HepG2 (cell line): ENCODE data around the gene CYP4F12. TPM values are rescaled to one million over a fixed set of nuclear protein-coding genes. Genes with fewer than 3 reads are reported as not detected.

Experiments used
- CBX2 ChIP-seq, 2 experiments: fragments of 200-600 bp in 1 of 2; sonication (generic); formaldehyde crosslinking in 1 of 2; IDR thresholded peaks; 2 replicates each; pipeline versions ENCODE4 v1.7.0 to v1.8.1; 2018 to 2022; ENCODE audit warnings: low read depth in 2 of 2, low read length in 1 of 2, mild to moderate bottlenecking in 1 of 2, missing genetic modification reagents in 1 of 2
- KLF12 ChIP-seq: sonication (generic); formaldehyde crosslinking; IDR thresholded peaks from 2 replicates; pipeline ENCODE4 v1.4.0; 2020; ENCODE audit warnings: missing genetic modification reagents, borderline replicate concordance
- NFKBIZ ChIP-seq: IDR thresholded peaks from 2 replicates; pipeline ENCODE4 v1.6.1; 2018; ENCODE audit warnings: missing genetic modification reagents, missing compliant biosample characterization
- NKX3-1 ChIP-seq: sonication (generic); formaldehyde crosslinking; IDR thresholded peaks from 2 replicates; pipeline ENCODE4 v1.5.0; 2020; ENCODE audit warnings: missing genetic modification reagents
- PRDM10 ChIP-seq: sonication (generic); formaldehyde crosslinking; IDR thresholded peaks from 2 replicates; pipeline ENCODE4 v1.4.0; 2020; ENCODE audit warnings: low read depth, missing genetic modification reagents
- SIX1 ChIP-seq: sonication (generic); formaldehyde crosslinking; IDR thresholded peaks from 2 replicates; pipeline ENCODE4 v1.4.0; 2020; ENCODE audit warnings: missing genetic modification reagents, borderline replicate concordance
- TCF7 ChIP-seq: sonication (generic); IDR thresholded peaks from 2 replicates; pipeline ENCODE4 v1.6.1; 2016; ENCODE audit warnings: antibody characterized with exemption, low read depth
- ZBTB10 ChIP-seq: sonication (generic); formaldehyde crosslinking; IDR thresholded peaks from 2 replicates; pipeline ENCODE4 v1.4.0; 2020; ENCODE audit warnings: missing genetic modification reagents, borderline replicate concordance
- ZNF326 ChIP-seq: sonication (generic); formaldehyde crosslinking; IDR thresholded peaks from 2 replicates; pipeline ENCODE4 v1.4.0; 2020; ENCODE audit warnings: missing genetic modification reagents, borderline replicate concordance
- ZNF333 ChIP-seq: sonication (generic); formaldehyde crosslinking; IDR thresholded peaks from 2 replicates; pipeline ENCODE4 v1.4.0; 2020; ENCODE audit warnings: mild to moderate bottlenecking, missing genetic modification reagents, borderline replicate concordance
- ZNF343 ChIP-seq: sonication (generic); formaldehyde crosslinking; IDR thresholded peaks from 2 replicates; pipeline ENCODE4 v1.4.0; 2020; ENCODE audit warnings: mild to moderate bottlenecking, missing genetic modification reagents
- ZNF350 ChIP-seq: sonication (generic); formaldehyde crosslinking; IDR thresholded peaks from 2 replicates; pipeline ENCODE4 v1.4.0; 2020; ENCODE audit warnings: mild to moderate bottlenecking, low read depth, missing genetic modification reagents, borderline replicate concordance
- ZNF496 ChIP-seq: sonication (generic); formaldehyde crosslinking; IDR thresholded peaks from 2 replicates; pipeline ENCODE4 v1.8.1; 2023; ENCODE audit warnings: mild to moderate bottlenecking, moderate library complexity, missing genetic modification reagents; ENCODE audit not compliant: insufficient replicate concordance
- ZNF501 ChIP-seq: sonication (generic); formaldehyde crosslinking; IDR thresholded peaks from 2 replicates; pipeline ENCODE4 v1.5.1; 2020; ENCODE audit warnings: mild to moderate bottlenecking, moderate library complexity, missing genetic modification reagents
- ZNF670 ChIP-seq: sonication (generic); formaldehyde crosslinking; IDR thresholded peaks from 2 replicates; pipeline ENCODE4 v1.8.0; 2022; ENCODE audit warnings: mild to moderate bottlenecking, missing genetic modification reagents, borderline replicate concordance
- ZNF784 ChIP-seq: sonication (generic); formaldehyde crosslinking; IDR thresholded peaks from 2 replicates; pipeline ENCODE4 v1.5.1; 2020; ENCODE audit warnings: missing genetic modification reagents, mild to moderate bottlenecking, borderline replicate concordance
- polyA plus RNA-seq, 8 experiments: library from polyadenylated mRNA; depleted of rRNA in 3 of 8; stranded (reverse) in 7 of 8; unstranded in 1 of 8; fragments of >200 nt; fragmentation: Illumina TruSeq in 4 of 8; extraction: Trizol in 4 of 8; gene quantifications; 2 replicates each; pipeline versions ENCODE4 v1.2.1 to v1.2.3, GENCODE V29; 2011 to 2016; ENCODE audit warnings: low read depth in 4 of 8, missing spikeins in 1 of 8, mixed read lengths in 1 of 8; ENCODE audit not compliant: insufficient read depth in 1 of 8
- total RNA-seq, 5 experiments: library from RNA; depleted of rRNA; stranded (reverse); fragments of >200 nt; fragmentation: Illumina TruSeq; extraction: Trizol; gene quantifications; 2 replicates each; pipeline ENCODE4 v1.2.3, GENCODE V29; 2016; ENCODE audit warnings: low read depth in 1 of 5
- TF ChIP-seq, protein P1 (sequence below): sonication (generic); formaldehyde crosslinking; IDR thresholded peaks from 2 replicates; pipeline ENCODE4 v1.4.0; 2020; ENCODE audit warnings: missing genetic modification reagents
- TF ChIP-seq, protein P2 (sequence below): sonication (generic); formaldehyde crosslinking; IDR thresholded peaks from 2 replicates; pipeline ENCODE4 v1.4.0; 2020; ENCODE audit warnings: missing genetic modification reagents

CYP4F12 gene
- total and polyA plus RNA-seq, 2 of the 13 experiments (the other 11 are each of a cell fraction or from before 2014, with no cell fraction given): 29.9 to 30.8 TPM

DNA sequence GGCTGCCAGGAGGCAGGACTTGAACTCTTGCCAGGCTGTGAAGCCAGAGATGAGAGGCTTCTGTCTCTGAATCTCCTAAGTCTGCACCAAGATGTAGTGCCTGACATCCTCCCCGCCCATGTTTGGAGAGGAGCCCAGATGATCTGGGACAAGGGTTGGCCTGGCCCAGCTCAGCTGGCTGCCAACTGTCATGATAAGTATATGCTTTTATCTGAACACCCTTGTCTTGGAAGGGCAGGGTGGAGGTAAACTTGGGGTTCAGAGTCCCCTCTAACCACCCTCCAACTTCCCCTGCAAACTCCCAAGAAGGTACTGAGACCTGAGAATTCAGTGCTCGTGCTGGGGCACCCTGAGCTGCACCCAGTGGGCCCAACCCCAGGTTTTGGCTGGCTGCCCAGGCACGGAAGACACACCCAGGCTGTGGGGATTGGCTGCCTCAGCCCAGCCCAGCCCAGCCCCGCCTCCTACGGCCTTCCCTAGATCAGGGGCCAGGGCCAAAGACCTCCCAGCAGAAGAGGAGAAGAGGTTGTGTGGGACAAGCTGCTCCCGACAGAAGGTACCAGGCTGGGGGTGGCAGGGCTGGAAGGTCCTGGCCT lies at the start of gene CYP4F12 (continued):
- TF ChIP-seq ZBTB10: 0 out of 2 replicates have a peak, but pooled peaks have one; percentile 33
- TF ChIP-seq ZNF326 (CRISPR knock-in tag): no peak
- TF ChIP-seq PRDM10 (CRISPR knock-in tag): no peak
- peak; percentile 73 for TF ChIP-seq ZNF501
- no peak for TF ChIP-seq ZNF496 (CRISPR knock-in tag)
- no peak for TF ChIP-seq NFKBIZ (CRISPR knock-in tag)
- TF ChIP-seq CBX2 (IDR thresholded peaks at IDR 0.05; ENCODE audit: low read depth, low read length): no peak
- no peak for TF ChIP-seq CBX2 (CRISPR knock-in tag; IDR thresholded peaks at IDR 0.05; ENCODE audit: low read depth)
- TF ChIP-seq, protein P1, sequence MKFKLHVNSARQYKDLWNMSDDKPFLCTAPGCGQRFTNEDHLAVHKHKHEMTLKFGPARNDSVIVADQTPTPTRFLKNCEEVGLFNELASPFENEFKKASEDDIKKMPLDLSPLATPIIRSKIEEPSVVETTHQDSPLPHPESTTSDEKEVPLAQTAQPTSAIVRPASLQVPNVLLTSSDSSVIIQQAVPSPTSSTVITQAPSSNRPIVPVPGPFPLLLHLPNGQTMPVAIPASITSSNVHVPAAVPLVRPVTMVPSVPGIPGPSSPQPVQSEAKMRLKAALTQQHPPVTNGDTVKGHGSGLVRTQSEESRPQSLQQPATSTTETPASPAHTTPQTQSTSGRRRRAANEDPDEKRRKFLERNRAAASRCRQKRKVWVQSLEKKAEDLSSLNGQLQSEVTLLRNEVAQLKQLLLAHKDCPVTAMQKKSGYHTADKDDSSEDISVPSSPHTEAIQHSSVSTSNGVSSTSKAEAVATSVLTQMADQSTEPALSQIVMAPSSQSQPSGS (CRISPR knock-in tag): no peak
- no peak for TF ChIP-seq ZNF333 (CRISPR knock-in tag)
- TF ChIP-seq NKX3-1 (CRISPR knock-in tag): no peak
- no peak for TF ChIP-seq ZNF784
- no peak for TF ChIP-seq ZNF670 (CRISPR knock-in tag)
- TF ChIP-seq ZNF343 (CRISPR knock-in tag): no peak
- no peak for TF ChIP-seq SIX1 (CRISPR knock-in tag)
- peak; percentile 51; the same call in 1 of the 2 replicates for TF ChIP-seq ZNF350 (CRISPR knock-in tag)
- TF ChIP-seq TCF7: no peak
- TF ChIP-seq KLF12 (CRISPR knock-in tag): peak; percentile 60; the same call in 1 of the 2 replicates
- TF ChIP-seq, protein P2, sequence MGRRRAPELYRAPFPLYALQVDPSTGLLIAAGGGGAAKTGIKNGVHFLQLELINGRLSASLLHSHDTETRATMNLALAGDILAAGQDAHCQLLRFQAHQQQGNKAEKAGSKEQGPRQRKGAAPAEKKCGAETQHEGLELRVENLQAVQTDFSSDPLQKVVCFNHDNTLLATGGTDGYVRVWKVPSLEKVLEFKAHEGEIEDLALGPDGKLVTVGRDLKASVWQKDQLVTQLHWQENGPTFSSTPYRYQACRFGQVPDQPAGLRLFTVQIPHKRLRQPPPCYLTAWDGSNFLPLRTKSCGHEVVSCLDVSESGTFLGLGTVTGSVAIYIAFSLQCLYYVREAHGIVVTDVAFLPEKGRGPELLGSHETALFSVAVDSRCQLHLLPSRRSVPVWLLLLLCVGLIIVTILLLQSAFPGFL: no peak
